ENCODE measurements around the gene SPRR5. TPM values are rescaled to one million over a fixed set of nuclear protein-coding genes. Genes with fewer than 3 reads are reported as not detected.

SPRR5 gene
- total and polyA plus RNA-seq, 9 of the 15 experiments (the other 6 are each of a cell fraction or from before 2014, with no cell fraction given): not detected

- CTCF ChIA-PET (ENCODE audit: low intra/inter-chr PET ratio): no interaction called here
- POLR2A ChIA-PET: interaction anchor here (1.1 kb wide), 1 partner anchor 168 kb away, joined by 4 read pairs; no protein-coding TSS in a partner anchor
- intact Hi-C loops (cut with micrococcal nuclease) (no loop called here), in situ Hi-C loops (cut with MboI) (no loop called here)
- Histone ChIP-seq H3K9me3 (replicated peaks; ENCODE audit: control insufficient read depth, insufficient read depth, low read depth, low read length) (no peaks in the 10 kb centered on the region), H3K36me3 (ENCODE audit: control insufficient read depth, insufficient read depth, low read length) (no peaks in the 10 kb centered on the region), H3K4me1 (replicated peaks in 1 of 2; ENCODE audit: control insufficient read depth in 2 of 2, insufficient read depth in 2 of 2, low read length in 2 of 2) (no peaks in the 10 kb centered on the region), H3K4me3 (no peak overlapping the region), H2AFZ (ENCODE audit: low read depth, low read length) (no peak overlapping the region), H3K27me3 (ENCODE audit: control insufficient read depth in 2 of 2, insufficient read depth in 2 of 2, low read length in 2 of 2) (no peaks in the 10 kb centered on the region; a peak in 1 of 5 replicates), H3K9me1 (ENCODE audit: control insufficient read depth, insufficient read depth, low read length) (no peaks in the 10 kb centered on the region), H3K4me2 (ENCODE audit: insufficient read depth, low read length) (no peak overlapping the region), H3K79me2 (ENCODE audit: control insufficient read depth, insufficient read depth, low read length) (no peaks in the 10 kb centered on the region), H3K27ac (ENCODE audit: extremely low read depth, low read depth, low read length) (no peak overlapping the region), H4K20me1 (replicated peaks; ENCODE audit: control insufficient read depth, insufficient read depth, low read length) (no peaks in the 10 kb centered on the region), H3K9ac (ENCODE audit: insufficient read depth in 1 of 2, low read depth in 2 of 2, low read length in 2 of 2) (no peak overlapping the region)
- BruUV-seq (replicated peaks): no TSS peak
- WGBS (ENCODE audit: insufficient coverage, low coverage, missing lambda C conversion rate): 0% methylated on average over 1 of the region's 1 CpG
- TF ChIP-seq ZNF511 (CRISPR knock-in tag; IDR thresholded peaks at IDR 0.05) (no peak), ILK (tag; IDR thresholded peaks at IDR 0.05; ENCODE audit: borderline replicate concordance, low read depth) (no peak), ZNF282 (CRISPR knock-in tag; IDR thresholded peaks at IDR 0.05) (no peak), USF1 (CRISPR knock-in tag; IDR thresholded peaks at IDR 0.05) (no peak), ASH1L (IDR thresholded peaks at IDR 0.05; ENCODE audit: borderline replicate concordance, low read depth, partially characterized antibody) (no peak), KDM1A (IDR thresholded peaks at IDR 0.05) (no peak), ELF4 (CRISPR knock-in tag; IDR thresholded peaks at IDR 0.05) (no peak), FOXA1 (IDR thresholded peaks at IDR 0.05; ENCODE audit: borderline replicate concordance) (no peak), ZNF175 (CRISPR knock-in tag; IDR thresholded peaks at IDR 0.05; ENCODE audit: low read depth) (no peak), TAF15 (IDR thresholded peaks at IDR 0.05; ENCODE audit: low read depth, low read length) (no peak), ZNF76 (CRISPR knock-in tag; IDR thresholded peaks at IDR 0.05; ENCODE audit: borderline replicate concordance) (no peak), KAT8 (IDR thresholded peaks at IDR 0.05; ENCODE audit: low read depth) (no peak), ELF1 (tag; IDR thresholded peaks at IDR 0.05) (no peak), HIVEP1 (CRISPR knock-in tag; IDR thresholded peaks at IDR 0.05) (no peak)
- TF ChIP-seq, protein P1, sequence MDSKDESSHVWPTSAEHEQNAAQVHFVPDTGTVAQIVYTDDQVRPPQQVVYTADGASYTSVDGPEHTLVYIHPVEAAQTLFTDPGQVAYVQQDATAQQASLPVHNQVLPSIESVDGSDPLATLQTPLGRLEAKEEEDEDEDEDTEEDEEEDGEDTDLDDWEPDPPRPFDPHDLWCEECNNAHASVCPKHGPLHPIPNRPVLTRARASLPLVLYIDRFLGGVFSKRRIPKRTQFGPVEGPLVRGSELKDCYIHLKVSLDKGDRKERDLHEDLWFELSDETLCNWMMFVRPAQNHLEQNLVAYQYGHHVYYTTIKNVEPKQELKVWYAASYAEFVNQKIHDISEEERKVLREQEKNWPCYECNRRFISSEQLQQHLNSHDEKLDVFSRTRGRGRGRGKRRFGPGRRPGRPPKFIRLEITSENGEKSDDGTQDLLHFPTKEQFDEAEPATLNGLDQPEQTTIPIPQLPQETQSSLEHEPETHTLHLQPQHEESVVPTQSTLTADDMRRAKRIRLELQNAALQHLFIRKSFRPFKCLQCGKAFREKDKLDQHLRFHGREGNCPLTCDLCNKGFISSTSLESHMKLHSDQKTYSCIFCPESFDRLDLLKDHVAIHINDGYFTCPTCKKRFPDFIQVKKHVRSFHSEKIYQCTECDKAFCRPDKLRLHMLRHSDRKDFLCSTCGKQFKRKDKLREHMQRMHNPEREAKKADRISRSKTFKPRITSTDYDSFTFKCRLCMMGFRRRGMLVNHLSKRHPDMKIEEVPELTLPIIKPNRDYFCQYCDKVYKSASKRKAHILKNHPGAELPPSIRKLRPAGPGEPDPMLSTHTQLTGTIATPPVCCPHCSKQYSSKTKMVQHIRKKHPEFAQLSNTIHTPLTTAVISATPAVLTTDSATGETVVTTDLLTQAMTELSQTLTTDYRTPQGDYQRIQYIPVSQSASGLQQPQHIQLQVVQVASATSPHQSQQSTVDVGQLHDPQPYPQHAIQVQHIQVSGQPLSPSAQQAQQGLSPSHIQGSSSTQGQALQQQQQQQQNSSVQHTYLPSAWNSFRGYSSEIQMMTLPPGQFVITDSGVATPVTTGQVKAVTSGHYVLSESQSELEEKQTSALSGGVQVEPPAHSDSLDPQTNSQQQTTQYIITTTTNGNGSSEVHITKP (IDR thresholded peaks at IDR 0.05; ENCODE audit: partially characterized antibody): no peak
- TF ChIP-seq, protein P2, sequence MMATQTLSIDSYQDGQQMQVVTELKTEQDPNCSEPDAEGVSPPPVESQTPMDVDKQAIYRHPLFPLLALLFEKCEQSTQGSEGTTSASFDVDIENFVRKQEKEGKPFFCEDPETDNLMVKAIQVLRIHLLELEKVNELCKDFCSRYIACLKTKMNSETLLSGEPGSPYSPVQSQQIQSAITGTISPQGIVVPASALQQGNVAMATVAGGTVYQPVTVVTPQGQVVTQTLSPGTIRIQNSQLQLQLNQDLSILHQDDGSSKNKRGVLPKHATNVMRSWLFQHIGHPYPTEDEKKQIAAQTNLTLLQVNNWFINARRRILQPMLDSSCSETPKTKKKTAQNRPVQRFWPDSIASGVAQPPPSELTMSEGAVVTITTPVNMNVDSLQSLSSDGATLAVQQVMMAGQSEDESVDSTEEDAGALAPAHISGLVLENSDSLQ (IDR thresholded peaks at IDR 0.05): no peak
- no peak for DNase-seq (ENCODE audit: extremely low read depth in 1 of 4, low spot score in 3 of 4)
- FAIRE-seq: no peak
- ATAC-seq: no peak
These were observed 34.5 kb upstream of the SPRR5 start for GRCh38 chr1:152912471-152912870.

All from K562 (cell line).